Vagina (tissue), 2 donors: ENCODE data around the gene EPHA3. TPM values are rescaled to one million over a fixed set of nuclear protein-coding genes. Genes with fewer than 3 reads are reported as not detected.

Experiments used
- DNase-seq, 2 donors: peaks; one replicate each; pipeline ENCODE4 v3.0.0-alpha.2; 2017; ENCODE audit errors: extremely low spot score in 2 of 2
- H3K27ac ChIP-seq: fragments of 200-600 bp; sonication (generic); one replicate; pipeline ENCODE4 v1.5.1; 2019
- H3K27me3 ChIP-seq: fragments of 200-600 bp; sonication (generic); one replicate; pipeline ENCODE4 v1.5.1; 2019
- H3K36me3 ChIP-seq, 2 donors: fragments of 200-600 bp; sonication (generic); one replicate each; pipeline ENCODE4 v1.5.1; 2017 to 2019
- H3K4me1 ChIP-seq: fragments of 200-600 bp; sonication (generic); one replicate; pipeline ENCODE4 v1.5.1; 2019
- H3K4me3 ChIP-seq, 2 donors: fragments of 200-600 bp; sonication (generic); 1 replicate in 1 of 2; 2 replicates in 1 of 2; pipeline ENCODE4 v1.5.1; 2016 to 2019
- H3K9me3 ChIP-seq: fragments of 200-600 bp; sonication (generic); one replicate; pipeline ENCODE4 v1.5.1; 2019
- POLR2A ChIP-seq, 2 donors: fragments of 450-650 bp; IDR thresholded peaks; one replicate each; pipeline ENCODE4 v1.6.1; 2017; ENCODE audit warnings: antibody characterized with exemption in 2 of 2, mild to moderate bottlenecking in 2 of 2, moderate library complexity in 2 of 2
- POLR2AphosphoS5 ChIP-seq, 2 donors: sonication (generic); formaldehyde crosslinking; IDR thresholded peaks; one replicate each; pipeline ENCODE4 v1.9.0; 2017; ENCODE audit warnings: antibody characterized with exemption in 2 of 2, mild to moderate bottlenecking in 2 of 2, low read depth in 1 of 2; ENCODE audit not compliant: insufficient read depth in 1 of 2
- intact Hi-C: fragments of 100-400 bp; cut with DNase I; formaldehyde crosslinking; loops from one replicate; pipeline ENCODE4 v1.15.1; 2023
- total RNA-seq: library from RNA; depleted of rRNA; stranded (reverse); fragments of >200 nt; gene quantifications from one replicate; pipeline ENCODE4 v1.2.3, GENCODE V29; 2016
- TF ChIP-seq, protein P1 (sequence below), 3 experiments: fragments of 450-650 bp in 2 of 3; fragments of 200-600 bp in 1 of 3; sonication (generic) in 1 of 3; IDR thresholded peaks; one replicate each; pipeline ENCODE4 v1.5.1; 2017 to 2019; ENCODE audit warnings: antibody characterized with exemption in 3 of 3, mild to moderate bottlenecking in 2 of 3, moderate library complexity in 2 of 3

The EPHA3 gene
- total RNA-seq, 1 donor from 2014 or later = 24.1 TPM

DNA sequence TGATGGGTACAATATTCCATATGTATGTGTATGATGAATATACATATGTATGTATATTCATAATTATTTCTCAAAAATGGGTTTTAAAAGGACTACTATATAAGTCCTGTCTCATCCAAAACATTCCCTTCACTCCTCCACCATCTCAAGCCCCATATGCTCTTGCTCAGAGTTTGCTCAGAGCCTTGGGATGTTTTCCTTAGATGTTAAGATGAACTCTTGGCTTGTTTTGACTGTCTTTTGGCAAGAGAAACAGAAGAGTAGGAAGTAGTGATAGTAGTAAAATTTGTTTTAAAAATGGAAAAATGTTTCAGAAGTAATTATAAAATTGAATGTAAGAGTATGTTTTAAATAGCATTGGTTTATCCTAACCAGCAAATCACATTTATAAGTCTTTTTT is 6.2 kb upstream of the EPHA3 start:
- DNase-seq = no peak
- intact Hi-C loops = no loop called here
- H3K27ac ChIP-seq = no peak overlapping the region
- H3K4me3 ChIP-seq = no peak overlapping the region
- TF ChIP-seq POLR2AphosphoS5 (IDR thresholded peaks at IDR 0.05; ENCODE audit: insufficient read depth in 1 of 2, low read depth in 1 of 2) = no peak
- no peak for TF ChIP-seq POLR2A (IDR thresholded peaks at IDR 0.05)
- TF ChIP-seq, protein P1, sequence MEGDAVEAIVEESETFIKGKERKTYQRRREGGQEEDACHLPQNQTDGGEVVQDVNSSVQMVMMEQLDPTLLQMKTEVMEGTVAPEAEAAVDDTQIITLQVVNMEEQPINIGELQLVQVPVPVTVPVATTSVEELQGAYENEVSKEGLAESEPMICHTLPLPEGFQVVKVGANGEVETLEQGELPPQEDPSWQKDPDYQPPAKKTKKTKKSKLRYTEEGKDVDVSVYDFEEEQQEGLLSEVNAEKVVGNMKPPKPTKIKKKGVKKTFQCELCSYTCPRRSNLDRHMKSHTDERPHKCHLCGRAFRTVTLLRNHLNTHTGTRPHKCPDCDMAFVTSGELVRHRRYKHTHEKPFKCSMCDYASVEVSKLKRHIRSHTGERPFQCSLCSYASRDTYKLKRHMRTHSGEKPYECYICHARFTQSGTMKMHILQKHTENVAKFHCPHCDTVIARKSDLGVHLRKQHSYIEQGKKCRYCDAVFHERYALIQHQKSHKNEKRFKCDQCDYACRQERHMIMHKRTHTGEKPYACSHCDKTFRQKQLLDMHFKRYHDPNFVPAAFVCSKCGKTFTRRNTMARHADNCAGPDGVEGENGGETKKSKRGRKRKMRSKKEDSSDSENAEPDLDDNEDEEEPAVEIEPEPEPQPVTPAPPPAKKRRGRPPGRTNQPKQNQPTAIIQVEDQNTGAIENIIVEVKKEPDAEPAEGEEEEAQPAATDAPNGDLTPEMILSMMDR (IDR thresholded peaks at IDR 0.05) = no peak
- H3K36me3 ChIP-seq = no peaks in the 10 kb centered on the region
- H3K9me3 ChIP-seq = no peaks in the 10 kb centered on the region
- H3K27me3 ChIP-seq = no peaks in the 10 kb centered on the region
- H3K4me1 ChIP-seq = no peaks in the 10 kb centered on the region

DNA sequence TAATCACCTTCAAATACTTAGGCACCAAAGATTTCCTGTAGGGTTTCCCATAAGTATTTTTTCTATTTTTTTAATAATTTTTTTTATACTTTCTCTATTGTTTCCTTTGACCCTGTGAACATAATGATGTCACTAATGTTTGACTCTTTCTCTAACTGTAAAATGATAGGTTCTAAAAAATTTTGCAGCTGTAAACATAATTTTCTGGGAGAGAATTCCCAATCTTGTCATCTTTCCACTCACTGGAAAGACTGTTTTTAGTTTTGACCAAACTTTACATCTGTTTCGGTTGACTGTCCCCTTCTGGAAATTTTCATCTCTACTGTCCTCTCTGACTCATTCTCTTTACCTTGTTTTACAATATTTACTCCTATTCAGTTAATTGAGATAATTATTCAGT is 5.5 kb upstream of the EPHA3 start:
- no peak overlapping the region for H3K4me3 ChIP-seq
- H3K36me3 ChIP-seq = no peaks in the 10 kb centered on the region
- intact Hi-C loops = no loop called here
- TF ChIP-seq POLR2A (IDR thresholded peaks at IDR 0.05) (no peak), POLR2AphosphoS5 (IDR thresholded peaks at IDR 0.05; ENCODE audit: insufficient read depth in 1 of 2, low read depth in 1 of 2) (no peak)
- TF ChIP-seq, protein P1 (IDR thresholded peaks at IDR 0.05) = no peak
- no peaks in the 10 kb centered on the region for H3K27me3 ChIP-seq
- no peaks in the 10 kb centered on the region for H3K4me1 ChIP-seq
- H3K9me3 ChIP-seq = no peaks in the 10 kb centered on the region
- DNase-seq = no peak
- H3K27ac ChIP-seq = no peak overlapping the region

DNA sequence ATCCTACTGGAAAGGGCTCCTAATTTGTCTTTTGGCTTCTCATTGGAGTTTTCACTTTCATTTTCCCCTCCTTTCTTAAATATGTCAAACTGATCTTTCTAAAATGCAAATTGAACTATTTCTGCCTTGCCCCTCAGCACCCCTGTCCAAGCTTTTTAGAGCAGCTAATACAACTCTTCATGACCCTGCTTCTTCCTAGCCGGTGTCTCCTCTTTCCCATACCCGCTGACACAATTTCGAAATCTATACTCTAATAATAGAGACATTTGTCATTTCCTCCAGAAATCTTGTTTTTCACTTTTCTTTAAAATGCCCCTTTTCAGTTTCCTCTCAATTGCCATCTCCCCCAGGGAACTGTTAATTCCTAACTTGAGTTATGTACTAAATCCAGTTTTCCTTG is 2.9 kb upstream of the EPHA3 start:
- DNase-seq = no peak
- TF ChIP-seq POLR2AphosphoS5 (IDR thresholded peaks at IDR 0.05; ENCODE audit: insufficient read depth in 1 of 2, low read depth in 1 of 2) (no peak), POLR2A (IDR thresholded peaks at IDR 0.05) (no peak)
- TF ChIP-seq, protein P1 (IDR thresholded peaks at IDR 0.05) = no peak
- Histone ChIP-seq H3K36me3 (no peaks in the 10 kb centered on the region), H3K27me3 (no peaks in the 10 kb centered on the region), H3K4me3 (peak overlapping the region; percentile 2 to 15), H3K27ac (peak overlapping the region; percentile 33), H3K9me3 (no peaks in the 10 kb centered on the region), H3K4me1 (no peaks in the 10 kb centered on the region)
- intact Hi-C loops = no loop called here

DNA sequence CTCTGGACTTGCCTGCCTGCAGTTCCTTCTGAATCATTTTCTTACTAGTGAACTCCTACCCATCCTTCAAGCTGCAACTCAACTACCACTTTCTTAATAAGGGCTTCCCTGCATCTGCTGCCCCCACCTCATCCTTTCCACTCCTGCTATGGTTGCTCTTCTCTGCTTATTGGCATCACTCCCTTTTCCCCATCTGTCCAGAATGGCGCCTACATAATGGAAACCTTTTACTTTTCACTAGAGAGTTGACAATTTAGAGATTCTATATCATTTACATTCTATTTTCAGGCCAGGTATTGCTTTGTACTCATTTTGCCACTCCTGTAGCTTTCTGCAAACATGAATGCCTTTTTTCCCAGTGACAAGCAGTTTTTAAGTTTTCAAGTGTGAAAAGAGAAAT is 1.9 kb upstream of the EPHA3 start:
- no peak overlapping the region for H3K4me3 ChIP-seq
- H3K27ac ChIP-seq = no peak overlapping the region
- no peak for DNase-seq
- no peaks in the 10 kb centered on the region for H3K36me3 ChIP-seq
- H3K27me3 ChIP-seq = no peaks in the 10 kb centered on the region
- no peaks in the 10 kb centered on the region for H3K4me1 ChIP-seq
- H3K9me3 ChIP-seq = no peaks in the 10 kb centered on the region
- TF ChIP-seq POLR2A (IDR thresholded peaks at IDR 0.05) (no peak), POLR2AphosphoS5 (IDR thresholded peaks at IDR 0.05; ENCODE audit: insufficient read depth in 1 of 2, low read depth in 1 of 2) (no peak)
- TF ChIP-seq, protein P1 (IDR thresholded peaks at IDR 0.05) = no peak
- intact Hi-C loops = no loop called here

DNA sequence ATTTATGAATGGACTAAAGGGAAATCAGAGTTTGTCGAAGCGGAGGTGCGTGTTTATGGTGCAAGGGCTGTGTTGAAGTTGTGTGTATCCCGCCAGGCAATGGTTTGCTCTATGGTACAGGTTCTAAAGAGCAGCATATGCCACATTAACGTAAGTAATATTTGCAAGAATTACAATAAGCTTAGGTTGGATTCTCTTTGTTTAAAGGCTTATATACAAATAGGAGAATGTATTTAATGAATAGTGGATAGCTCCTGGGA is 800 bp downstream of the EPHA3 start:
- Histone ChIP-seq H3K4me1 (no peaks in the 10 kb centered on the region), H3K36me3 (no peaks in the 10 kb centered on the region), H3K27me3 (no peaks in the 10 kb centered on the region), H3K27ac (no peak overlapping the region), H3K4me3 (peak overlapping the region; percentile 47 to 54), H3K9me3 (no peaks in the 10 kb centered on the region)
- intact Hi-C loops = no loop called here
- DNase-seq = no peak
- TF ChIP-seq POLR2AphosphoS5 (IDR thresholded peaks at IDR 0.05; ENCODE audit: insufficient read depth in 1 of 2, low read depth in 1 of 2) = no peak
- TF ChIP-seq, protein P1 (IDR thresholded peaks at IDR 0.05) = no peak
- no peak for TF ChIP-seq POLR2A (IDR thresholded peaks at IDR 0.05)
